C4-2B (cell line): ENCODE results near the gene FZD10.

Experiments used
- ZFX ChIP-seq: fragments of 450-650 bp; IDR thresholded peaks from 2 replicates; pipeline ENCODE4 v1.6.1; 2017
- TF ChIP-seq, protein P1 (sequence below): fragments of 450-650 bp; conservative IDR thresholded peaks from 2 replicates; pipeline ENCODE4 v1.5.1; 2017; ENCODE audit warnings: mild to moderate bottlenecking

GRCh38 chr12:130198663-130199060 lies 36.4 kb downstream of the FZD10 start:
- TF ChIP-seq, protein P1, sequence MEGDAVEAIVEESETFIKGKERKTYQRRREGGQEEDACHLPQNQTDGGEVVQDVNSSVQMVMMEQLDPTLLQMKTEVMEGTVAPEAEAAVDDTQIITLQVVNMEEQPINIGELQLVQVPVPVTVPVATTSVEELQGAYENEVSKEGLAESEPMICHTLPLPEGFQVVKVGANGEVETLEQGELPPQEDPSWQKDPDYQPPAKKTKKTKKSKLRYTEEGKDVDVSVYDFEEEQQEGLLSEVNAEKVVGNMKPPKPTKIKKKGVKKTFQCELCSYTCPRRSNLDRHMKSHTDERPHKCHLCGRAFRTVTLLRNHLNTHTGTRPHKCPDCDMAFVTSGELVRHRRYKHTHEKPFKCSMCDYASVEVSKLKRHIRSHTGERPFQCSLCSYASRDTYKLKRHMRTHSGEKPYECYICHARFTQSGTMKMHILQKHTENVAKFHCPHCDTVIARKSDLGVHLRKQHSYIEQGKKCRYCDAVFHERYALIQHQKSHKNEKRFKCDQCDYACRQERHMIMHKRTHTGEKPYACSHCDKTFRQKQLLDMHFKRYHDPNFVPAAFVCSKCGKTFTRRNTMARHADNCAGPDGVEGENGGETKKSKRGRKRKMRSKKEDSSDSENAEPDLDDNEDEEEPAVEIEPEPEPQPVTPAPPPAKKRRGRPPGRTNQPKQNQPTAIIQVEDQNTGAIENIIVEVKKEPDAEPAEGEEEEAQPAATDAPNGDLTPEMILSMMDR, result no peak
- TF ChIP-seq ZFX, result no peak
